Measurements from ENCODE around the gene DCST1.

The DCST1 gene

GRCh38 chr1:155049651-155050559 lies 16.3 kb downstream of the DCST1 start:
- H3K27ac ChIP-seq (ENCODE audit: low read depth, low read length) = no peak overlapping the region

GRCh38 chr1:155050560-155051341 lies 17.1 kb downstream of the DCST1 start, which contains the start of gene ADAM15:
Gene ADAM15 (plus strand): TSS chr1:155051316. CDS start chr1:155051387, 71 bp downstream.
- peak within 1 kb of the TSS; percentile 72 for H3K4me2 ChIP-seq (ENCODE audit: low read depth, low read length, poor library complexity, severe bottlenecking)
- no peaks in the 10 kb centered on the region for H3K79me2 ChIP-seq (ENCODE audit: insufficient read depth, low read length)
- H2AFZ ChIP-seq (ENCODE audit: low read depth, low read length, severe bottlenecking) = peak within 1 kb of the TSS; percentile 90
- H3K4me3 ChIP-seq (ENCODE audit: insufficient read depth, low read length, poor library complexity, severe bottlenecking) = peak within 1 kb of the TSS; percentile 64
- no peaks in the 10 kb centered on the region for H3F3A ChIP-seq (ENCODE audit: insufficient read depth)
- peak within 1 kb of the TSS; percentile 63 for H3K9ac ChIP-seq (ENCODE audit: low read length)
- H3K36me3 ChIP-seq (ENCODE audit: low read length) = no peaks in the 10 kb centered on the region
- H3K27me3 ChIP-seq (ENCODE audit: low read length) = no peaks in the 10 kb centered on the region
- TF ChIP-seq CTCF (IDR thresholded peaks at IDR 0.05; ENCODE audit: insufficient read depth, low read length, poor library complexity, severe bottlenecking) (peak; percentile 73), EZH2phosphoT487 (conservative IDR thresholded peaks at IDR 0.05; ENCODE audit: low read length) (no peak)
- H3K9me2 ChIP-seq (replicated peaks; ENCODE audit: insufficient read depth, low read length) = no peaks in the 10 kb centered on the region
- H3K27ac ChIP-seq (ENCODE audit: low read depth, low read length) = no peak within 1 kb of the TSS
- no peaks in the 10 kb centered on the region; the same call in 1 of the 2 replicates for H4K20me1 ChIP-seq (ENCODE audit: low read depth, low read length)
- H3K9me3 ChIP-seq (ENCODE audit: insufficient read depth, low read length) = no peaks in the 10 kb centered on the region

More at GRCh38 chr1:155049651-155050559, 16.3 kb downstream of the DCST1 start:
- Histone ChIP-seq H3K4me2 (ENCODE audit: low read depth, low read length, poor library complexity, severe bottlenecking) (peak overlapping the region; percentile 72), H3K36me3 (ENCODE audit: low read length) (no peaks in the 10 kb centered on the region), H3K9ac (ENCODE audit: low read length) (peak overlapping the region; percentile 63; the same call in 1 of the 2 replicates), H2AFZ (ENCODE audit: low read depth, low read length, severe bottlenecking) (peak overlapping the region; percentile 87), H3K27me3 (ENCODE audit: low read length) (no peaks in the 10 kb centered on the region), H3K9me2 (replicated peaks; ENCODE audit: insufficient read depth, low read length) (no peaks in the 10 kb centered on the region), H3F3A (ENCODE audit: insufficient read depth) (no peaks in the 10 kb centered on the region), H3K4me3 (ENCODE audit: insufficient read depth, low read length, poor library complexity, severe bottlenecking) (no peak overlapping the region), H4K20me1 (ENCODE audit: low read depth, low read length) (no peaks in the 10 kb centered on the region; the same call in 1 of the 2 replicates), H3K9me3 (ENCODE audit: insufficient read depth, low read length) (no peaks in the 10 kb centered on the region), H3K79me2 (ENCODE audit: insufficient read depth, low read length) (no peaks in the 10 kb centered on the region)
- TF ChIP-seq CTCF (IDR thresholded peaks at IDR 0.05; ENCODE audit: insufficient read depth, low read length, poor library complexity, severe bottlenecking) (no peak), EZH2phosphoT487 (conservative IDR thresholded peaks at IDR 0.05; ENCODE audit: low read length) (no peak)

GRCh38 chr1:155051342-155051776 lies 17.7 kb downstream of the DCST1 start:
- no peaks in the 10 kb centered on the region; the same call in 1 of the 2 replicates for H4K20me1 ChIP-seq (ENCODE audit: low read depth, low read length)
- peak overlapping the region; percentile 72 for H3K4me2 ChIP-seq (ENCODE audit: low read depth, low read length, poor library complexity, severe bottlenecking)
- no peaks in the 10 kb centered on the region for H3K79me2 ChIP-seq (ENCODE audit: insufficient read depth, low read length)
- H3K27ac ChIP-seq (ENCODE audit: low read depth, low read length) = no peak overlapping the region
- H3K4me3 ChIP-seq (ENCODE audit: insufficient read depth, low read length, poor library complexity, severe bottlenecking) = peak overlapping the region; percentile 64
- no peaks in the 10 kb centered on the region for H3K27me3 ChIP-seq (ENCODE audit: low read length)
- H3F3A ChIP-seq (ENCODE audit: insufficient read depth) = no peaks in the 10 kb centered on the region
- no peaks in the 10 kb centered on the region for H3K36me3 ChIP-seq (ENCODE audit: low read length)
- no peak for TF ChIP-seq CTCF (IDR thresholded peaks at IDR 0.05; ENCODE audit: insufficient read depth, low read length, poor library complexity, severe bottlenecking)
- no peak for TF ChIP-seq EZH2phosphoT487 (conservative IDR thresholded peaks at IDR 0.05; ENCODE audit: low read length)
- H3K9ac ChIP-seq (ENCODE audit: low read length) = peak overlapping the region; percentile 63
- H2AFZ ChIP-seq (ENCODE audit: low read depth, low read length, severe bottlenecking) = peak overlapping the region; percentile 90
- no peaks in the 10 kb centered on the region for H3K9me2 ChIP-seq (replicated peaks; ENCODE audit: insufficient read depth, low read length)
- no peaks in the 10 kb centered on the region for H3K9me3 ChIP-seq (ENCODE audit: insufficient read depth, low read length)
